Non-pigmented ciliary epithelial cell (primary cell): ENCODE data around the gene MCM8.

Experiments
- DNase-seq: peaks from one replicate; pipeline ENCODE4 v3.0.0-alpha.2; 2010; ENCODE audit warnings: low read depth

MCM8 gene

DNA sequence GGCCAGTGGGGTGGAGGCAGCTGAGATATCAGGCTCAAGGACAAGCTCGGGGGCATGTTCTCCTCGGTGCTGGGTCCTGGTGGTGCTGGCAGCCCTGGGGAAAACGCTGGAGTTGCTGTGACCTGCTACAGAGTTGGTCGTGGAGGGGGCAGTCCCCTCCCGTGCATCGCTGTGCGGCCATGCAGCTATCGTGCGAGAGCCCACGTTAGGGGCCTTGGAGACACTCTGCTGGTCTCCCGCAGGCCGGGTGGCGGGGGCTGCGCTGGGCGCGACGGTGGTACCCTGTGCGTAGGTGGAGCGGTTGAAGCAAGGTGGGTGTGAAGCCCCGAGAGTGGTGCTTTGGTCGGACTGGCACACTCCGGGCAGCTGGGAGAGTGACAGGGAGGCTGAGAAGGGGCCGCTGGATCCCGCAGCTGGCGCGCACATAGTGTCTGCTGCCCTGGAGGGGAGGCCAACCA, 91.4 kb downstream of the MCM8 start:
- DNase-seq: no peak

DNA sequence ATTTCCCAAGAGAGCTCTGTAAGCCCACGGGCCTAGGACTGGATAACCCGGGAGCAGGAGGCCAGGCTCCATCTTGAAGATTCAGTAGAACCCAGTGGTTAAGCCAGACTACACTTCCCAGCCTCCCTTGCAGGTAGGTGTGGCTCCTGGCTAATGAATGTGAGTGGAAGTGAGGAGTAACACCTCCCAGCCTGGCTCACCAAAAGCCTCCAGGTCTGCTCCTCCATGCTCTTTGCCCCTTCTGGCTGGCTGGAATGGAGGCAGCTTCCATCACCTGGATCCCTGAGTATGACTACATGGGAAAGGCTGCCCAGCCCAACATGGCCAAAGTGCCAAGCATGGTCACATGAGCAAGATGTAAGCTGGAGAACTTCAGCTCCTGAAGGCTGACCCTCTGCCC, 93.7 kb downstream of the MCM8 start:
- DNase-seq: no peak

GRCh38 chr20:6045566-6045965, 95.1 kb downstream of the MCM8 start:
- DNase-seq: no peak

GRCh38 chr20:6046432-6046831, 96.0 kb downstream of the MCM8 start:
- DNase-seq: no peak

GRCh38 chr20:6048391-6048790, 97.9 kb downstream of the MCM8 start:
- no peak for DNase-seq
